ENCODE measurements around the gene ASIC2. TPM values are rescaled to one million over a fixed set of nuclear protein-coding genes. Genes with fewer than 3 reads are reported as not detected.

ASIC2 gene
- total and polyA plus RNA-seq, 9 of the 15 experiments (the other 6 are each of a cell fraction or from before 2014, with no cell fraction given): not detected

DNA sequence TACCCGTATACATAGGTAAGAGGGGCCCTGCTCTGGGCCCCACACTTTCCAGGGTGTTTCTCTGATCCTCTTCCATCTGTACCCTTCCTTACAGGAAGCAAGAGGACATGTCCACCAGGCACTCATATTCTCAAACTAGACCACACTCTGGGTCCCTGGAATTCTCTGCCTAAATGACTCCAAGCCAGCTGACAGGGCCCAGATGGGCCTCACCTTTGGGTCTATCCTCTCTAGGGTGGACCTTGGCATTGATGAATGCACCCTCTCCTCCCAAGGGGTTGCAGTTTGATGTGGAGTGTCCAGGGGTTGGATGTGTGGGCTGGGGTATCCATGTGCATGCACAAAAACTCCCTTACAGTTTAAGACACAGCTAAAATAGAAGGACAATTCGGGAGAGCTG is 95.8 kb downstream of the ASIC2 start (continued):
- TF ChIP-seq ZNF354B (CRISPR knock-in tag; IDR thresholded peaks at IDR 0.05): no peak
- TF ChIP-seq, protein P1, sequence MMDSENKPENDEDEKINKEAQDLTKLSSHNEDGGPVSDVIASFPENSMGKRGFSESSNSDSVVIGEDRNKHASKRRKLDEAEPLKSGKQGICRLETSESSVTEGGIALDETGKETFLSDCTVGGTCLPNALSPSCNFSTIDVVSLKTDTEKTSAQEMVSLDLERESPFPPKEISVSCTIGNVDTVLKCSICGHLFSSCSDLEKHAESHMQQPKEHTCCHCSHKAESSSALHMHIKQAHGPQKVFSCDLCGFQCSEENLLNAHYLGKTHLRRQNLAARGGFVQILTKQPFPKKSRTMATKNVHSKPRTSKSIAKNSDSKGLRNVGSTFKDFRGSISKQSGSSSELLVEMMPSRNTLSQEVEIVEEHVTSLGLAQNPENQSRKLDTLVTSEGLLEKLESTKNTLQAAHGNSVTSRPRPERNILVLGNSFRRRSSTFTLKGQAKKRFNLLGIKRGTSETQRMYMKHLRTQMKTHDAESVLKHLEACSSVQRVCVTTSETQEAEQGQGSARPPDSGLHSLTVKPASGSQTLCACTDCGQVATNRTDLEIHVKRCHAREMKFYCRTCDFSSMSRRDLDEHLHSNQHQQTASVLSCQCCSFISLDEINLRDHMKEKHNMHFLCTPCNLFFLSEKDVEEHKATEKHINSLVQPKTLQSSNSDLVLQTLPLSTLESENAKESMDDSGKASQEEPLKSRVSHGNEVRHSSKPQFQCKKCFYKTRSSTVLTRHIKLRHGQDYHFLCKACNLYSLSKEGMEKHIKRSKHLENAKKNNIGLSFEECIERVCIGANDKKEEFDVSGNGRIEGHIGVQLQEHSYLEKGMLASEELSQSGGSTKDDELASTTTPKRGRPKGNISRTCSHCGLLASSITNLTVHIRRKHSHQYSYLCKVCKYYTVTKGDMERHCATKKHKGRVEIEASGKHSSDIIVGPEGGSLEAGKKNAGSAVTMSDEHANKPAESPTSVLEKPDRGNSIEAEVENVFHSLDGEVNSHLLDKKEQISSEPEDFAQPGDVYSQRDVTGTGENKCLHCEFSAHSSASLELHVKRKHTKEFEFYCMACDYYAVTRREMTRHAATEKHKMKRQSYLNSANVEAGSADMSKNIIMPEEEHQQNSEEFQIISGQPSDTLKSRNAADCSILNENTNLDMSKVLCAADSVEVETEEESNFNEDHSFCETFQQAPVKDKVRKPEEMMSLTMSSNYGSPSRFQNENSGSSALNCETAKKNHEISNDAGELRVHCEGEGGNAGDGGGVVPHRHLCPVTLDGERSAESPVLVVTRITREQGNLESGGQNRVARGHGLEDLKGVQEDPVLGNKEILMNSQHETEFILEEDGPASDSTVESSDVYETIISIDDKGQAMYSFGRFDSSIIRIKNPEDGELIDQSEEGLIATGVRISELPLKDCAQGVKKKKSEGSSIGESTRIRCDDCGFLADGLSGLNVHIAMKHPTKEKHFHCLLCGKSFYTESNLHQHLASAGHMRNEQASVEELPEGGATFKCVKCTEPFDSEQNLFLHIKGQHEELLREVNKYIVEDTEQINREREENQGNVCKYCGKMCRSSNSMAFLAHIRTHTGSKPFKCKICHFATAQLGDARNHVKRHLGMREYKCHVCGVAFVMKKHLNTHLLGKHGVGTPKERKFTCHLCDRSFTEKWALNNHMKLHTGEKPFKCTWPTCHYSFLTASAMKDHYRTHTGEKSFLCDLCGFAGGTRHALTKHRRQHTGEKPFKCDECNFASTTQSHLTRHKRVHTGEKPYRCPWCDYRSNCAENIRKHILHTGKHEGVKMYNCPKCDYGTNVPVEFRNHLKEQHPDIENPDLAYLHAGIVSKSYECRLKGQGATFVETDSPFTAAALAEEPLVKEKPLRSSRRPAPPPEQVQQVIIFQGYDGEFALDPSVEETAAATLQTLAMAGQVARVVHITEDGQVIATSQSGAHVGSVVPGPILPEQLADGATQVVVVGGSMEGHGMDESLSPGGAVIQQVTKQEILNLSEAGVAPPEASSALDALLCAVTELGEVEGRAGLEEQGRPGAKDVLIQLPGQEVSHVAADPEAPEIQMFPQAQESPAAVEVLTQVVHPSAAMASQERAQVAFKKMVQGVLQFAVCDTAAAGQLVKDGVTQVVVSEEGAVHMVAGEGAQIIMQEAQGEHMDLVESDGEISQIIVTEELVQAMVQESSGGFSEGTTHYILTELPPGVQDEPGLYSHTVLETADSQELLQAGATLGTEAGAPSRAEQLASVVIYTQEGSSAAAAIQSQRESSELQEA (IDR thresholded peaks at IDR 0.05; ENCODE audit: low read depth): no peak
- TF ChIP-seq, protein P2, sequence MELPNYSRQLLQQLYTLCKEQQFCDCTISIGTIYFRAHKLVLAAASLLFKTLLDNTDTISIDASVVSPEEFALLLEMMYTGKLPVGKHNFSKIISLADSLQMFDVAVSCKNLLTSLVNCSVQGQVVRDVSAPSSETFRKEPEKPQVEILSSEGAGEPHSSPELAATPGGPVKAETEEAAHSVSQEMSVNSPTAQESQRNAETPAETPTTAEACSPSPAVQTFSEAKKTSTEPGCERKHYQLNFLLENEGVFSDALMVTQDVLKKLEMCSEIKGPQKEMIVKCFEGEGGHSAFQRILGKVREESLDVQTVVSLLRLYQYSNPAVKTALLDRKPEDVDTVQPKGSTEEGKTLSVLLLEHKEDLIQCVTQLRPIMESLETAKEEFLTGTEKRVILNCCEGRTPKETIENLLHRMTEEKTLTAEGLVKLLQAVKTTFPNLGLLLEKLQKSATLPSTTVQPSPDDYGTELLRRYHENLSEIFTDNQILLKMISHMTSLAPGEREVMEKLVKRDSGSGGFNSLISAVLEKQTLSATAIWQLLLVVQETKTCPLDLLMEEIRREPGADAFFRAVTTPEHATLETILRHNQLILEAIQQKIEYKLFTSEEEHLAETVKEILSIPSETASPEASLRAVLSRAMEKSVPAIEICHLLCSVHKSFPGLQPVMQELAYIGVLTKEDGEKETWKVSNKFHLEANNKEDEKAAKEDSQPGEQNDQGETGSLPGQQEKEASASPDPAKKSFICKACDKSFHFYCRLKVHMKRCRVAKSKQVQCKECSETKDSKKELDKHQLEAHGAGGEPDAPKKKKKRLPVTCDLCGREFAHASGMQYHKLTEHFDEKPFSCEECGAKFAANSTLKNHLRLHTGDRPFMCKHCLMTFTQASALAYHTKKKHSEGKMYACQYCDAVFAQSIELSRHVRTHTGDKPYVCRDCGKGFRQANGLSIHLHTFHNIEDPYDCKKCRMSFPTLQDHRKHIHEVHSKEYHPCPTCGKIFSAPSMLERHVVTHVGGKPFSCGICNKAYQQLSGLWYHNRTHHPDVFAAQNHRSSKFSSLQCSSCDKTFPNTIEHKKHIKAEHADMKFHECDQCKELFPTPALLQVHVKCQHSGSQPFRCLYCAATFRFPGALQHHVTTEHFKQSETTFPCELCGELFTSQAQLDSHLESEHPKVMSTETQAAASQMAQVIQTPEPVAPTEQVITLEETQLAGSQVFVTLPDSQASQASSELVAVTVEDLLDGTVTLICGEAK (IDR thresholded peaks at IDR 0.05): no peak
- TF ChIP-seq, protein P2 (CRISPR knock-in tag; IDR thresholded peaks at IDR 0.05): no peak
- no peak for TF ChIP-seq NR1H2 (CRISPR knock-in tag; IDR thresholded peaks at IDR 0.05)
- TF ChIP-seq POLR2G (IDR thresholded peaks at IDR 0.05; ENCODE audit: low read depth, low read length): no peak
- no peak for TF ChIP-seq ZNF124 (CRISPR knock-in tag; IDR thresholded peaks at IDR 0.05)
- TF ChIP-seq ZNF695 (CRISPR knock-in tag; IDR thresholded peaks at IDR 0.05): no peak
